Naive B cell (primary cell): Measurements from ENCODE around the gene PSMD4. TPM values are rescaled to one million over a fixed set of nuclear protein-coding genes. Genes with fewer than 3 reads are reported as not detected.
A peak's percentile ranks its signal among the peaks of the same experiment; 100 is the strongest.
"Not testable (repeated sequence)": the region's sequence is repeated elsewhere in the genome, so short reads cannot be mapped to it uniquely, and the experiment has no call there.

Source experiments
- ATAC-seq, 2 donors: fragments of 150-1000 bp; cut with Tn5 transposase; 2 replicates each; pipeline ENCODE4 v1.10.0; 2021; ENCODE audit warnings: low read depth in 2 of 2, mild to moderate bottlenecking in 2 of 2, moderate library complexity in 2 of 2
- DNase-seq: peaks from one replicate; pipeline ENCODE4 v3.0.0; 2022
- H3K27ac Mint-ChIP-seq, 6 donors: one replicate each; pipeline ENCODE4 v1.8.0; 2020 to 2022; ENCODE audit warnings: mild to moderate bottlenecking in 6 of 6, mixed read lengths in 6 of 6, moderate library complexity in 5 of 6, inconsistent platforms in 2 of 6
- H3K27me3 Mint-ChIP-seq, 3 donors: one replicate each; pipeline ENCODE4 v1.8.0; 2021 to 2022; ENCODE audit warnings: mixed read lengths in 3 of 3, mild to moderate bottlenecking in 1 of 3
- H3K36me3 Mint-ChIP-seq, 2 donors: one replicate each; pipeline ENCODE4 v1.8.0; 2020 to 2022; ENCODE audit warnings: mixed read lengths in 2 of 2, inconsistent platforms in 1 of 2, mild to moderate bottlenecking in 1 of 2
- H3K4me1 Mint-ChIP-seq, 3 donors: one replicate each; pipeline ENCODE4 v1.8.0; 2020 to 2022; ENCODE audit warnings: mixed read lengths in 3 of 3, inconsistent platforms in 1 of 3, mild to moderate bottlenecking in 1 of 3, moderate library complexity in 1 of 3
- H3K4me3 Mint-ChIP-seq, 8 donors: one replicate each; pipeline ENCODE4 v1.8.0; 2020 to 2022; ENCODE audit warnings: mild to moderate bottlenecking in 8 of 8, mixed read lengths in 8 of 8, moderate library complexity in 8 of 8, inconsistent platforms in 2 of 8
- H3K9me3 Mint-ChIP-seq, 7 donors: one replicate each; pipeline ENCODE4 v1.8.0; 2020 to 2022; ENCODE audit warnings: mixed read lengths in 7 of 7, mild to moderate bottlenecking in 5 of 7, inconsistent platforms in 2 of 7, moderate library complexity in 1 of 7
- polyA plus RNA-seq, 6 donors: library from polyadenylated mRNA; unstranded; fragments of 300-500 nt; fragmentation: Illumina TruSeq; gene quantifications; one replicate each; pipeline ENCODE4 v1.2.3, GENCODE V29; 2021; ENCODE audit warnings: low read depth in 6 of 6

The PSMD4 gene
- polyA plus RNA-seq, 6 donors from 2014 or later, result 253 to 417 (median 291) TPM

GRCh38 chr1:151246786-151247185 lies 7.7 kb upstream of the PSMD4 start:
- peaks cover 18 to 37% of the 10 kb centered on the region in 2 donors for H3K36me3 Mint-ChIP-seq
- peaks cover 0 to 8% (median 0%) of the 10 kb centered on the region in 3 donors for H3K4me1 Mint-ChIP-seq
- H3K27me3 Mint-ChIP-seq, result no peaks in the 10 kb centered on the region
- H3K9me3 Mint-ChIP-seq, result peaks cover 0 to 1% (median 0%) of the 10 kb centered on the region in 7 donors
- DNase-seq, result no peak
- no peak overlapping the region for H3K4me3 Mint-ChIP-seq
- no peak for ATAC-seq
- peak overlapping the region in 2 of 6 donors; percentile 44 to 71 for H3K27ac Mint-ChIP-seq

GRCh38 chr1:151251656-151252470 lies 2.7 kb upstream of the PSMD4 start:
- peak overlapping the region in 1 of 8 donors; percentile 73 for H3K4me3 Mint-ChIP-seq
- peak overlapping the region in 3 of 6 donors; percentile 9 to 86 (median 57) for H3K27ac Mint-ChIP-seq
- H3K9me3 Mint-ChIP-seq, result peaks cover 0 to 1% (median 0%) of the 10 kb centered on the region in 7 donors
- ATAC-seq (peak; percentile 49 to 60), DNase-seq (peak; percentile 59)
- H3K27me3 Mint-ChIP-seq, result no peaks in the 10 kb centered on the region
- peaks cover 0 to 10% of the 10 kb centered on the region in 2 donors for H3K36me3 Mint-ChIP-seq
- peaks cover 15 to 29% (median 22%) of the 10 kb centered on the region in 3 donors for H3K4me1 Mint-ChIP-seq

- ATAC-seq (no peak), DNase-seq (no peak)
- no peaks in the 10 kb centered on the region for H3K27me3 Mint-ChIP-seq
- peak overlapping the region; percentile 88 to 98 (median 98) for H3K27ac Mint-ChIP-seq
- peaks cover 24 to 45% (median 39%) of the 10 kb centered on the region in 3 donors for H3K4me1 Mint-ChIP-seq
- H3K4me3 Mint-ChIP-seq, result peak overlapping the region; percentile 87 to 99 (median 96)
- no peaks in the 10 kb centered on the region for H3K9me3 Mint-ChIP-seq
- H3K36me3 Mint-ChIP-seq, result no peaks in the 10 kb centered on the region
These were observed 847 bp downstream of the PSMD4 start for GRCh38 chr1:151255381-151255780.

DNA sequence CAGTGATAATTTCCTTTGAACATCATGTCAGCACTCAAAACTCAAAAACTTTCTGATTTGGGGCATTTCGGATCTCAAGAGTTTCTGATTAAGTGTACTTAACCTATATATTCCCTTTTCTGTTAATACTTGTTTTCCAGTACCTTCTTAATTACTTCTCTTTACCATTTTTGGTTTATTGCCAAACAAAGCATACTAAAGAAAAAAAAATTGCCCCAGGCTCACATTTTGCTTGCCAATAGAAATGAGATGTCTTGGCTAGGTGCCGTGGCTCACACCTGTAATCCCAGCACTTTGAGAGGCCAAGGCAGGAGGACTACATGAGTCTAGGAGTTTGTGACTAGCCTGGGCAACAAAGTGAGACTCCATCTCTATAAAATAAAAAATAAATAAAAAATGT lies 4.8 kb downstream of the PSMD4 start:
- peak overlapping the region in 1 of 6 donors; percentile 27 for H3K27ac Mint-ChIP-seq
- H3K9me3 Mint-ChIP-seq, result no peaks in the 10 kb centered on the region
- peak overlapping the region in 1 of 8 donors; percentile 66 for H3K4me3 Mint-ChIP-seq
- H3K36me3 Mint-ChIP-seq, result no peaks in the 10 kb centered on the region
- H3K4me1 Mint-ChIP-seq, result peaks cover 28 to 49% (median 42%) of the 10 kb centered on the region in 3 donors
- no peaks in the 10 kb centered on the region for H3K27me3 Mint-ChIP-seq
- DNase-seq (no peak), ATAC-seq (no peak)

DNA sequence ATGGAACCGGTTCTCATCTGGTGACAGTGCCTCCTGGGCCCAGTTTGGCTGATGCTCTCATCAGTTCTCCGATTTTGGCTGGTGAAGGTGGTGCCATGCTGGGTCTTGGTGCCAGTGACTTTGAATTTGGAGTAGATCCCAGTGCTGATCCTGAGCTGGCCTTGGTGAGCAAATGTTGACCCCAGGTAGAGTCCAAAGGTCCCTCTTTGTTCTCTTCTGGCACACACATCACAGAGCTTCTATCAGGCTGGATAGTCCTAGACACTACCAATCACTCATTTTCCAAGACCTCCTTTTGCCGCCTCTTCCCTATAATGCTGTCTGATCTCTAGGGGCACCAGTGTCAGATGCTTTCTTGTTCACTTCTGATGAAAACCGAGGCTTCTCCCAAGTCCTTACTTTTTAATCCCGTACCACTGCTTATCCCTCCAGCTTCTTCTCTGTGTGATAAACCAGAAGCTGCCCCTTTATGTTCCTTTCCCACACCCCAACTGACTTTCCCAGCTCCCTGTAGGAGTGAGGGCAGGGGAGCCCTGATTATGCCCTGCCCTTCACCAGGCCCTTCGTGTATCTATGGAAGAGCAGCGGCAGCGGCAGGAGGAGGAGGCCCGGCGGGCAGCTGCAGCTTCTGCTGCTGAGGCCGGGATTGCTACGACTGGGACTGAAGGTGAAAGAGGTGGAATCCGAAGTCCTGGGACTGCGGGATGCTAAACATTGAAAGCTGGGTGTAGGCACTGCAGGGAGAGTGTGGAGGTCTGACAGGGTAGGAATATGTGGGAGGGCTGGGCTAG lies 11.1 kb downstream of the PSMD4 start:
- H3K4me1 Mint-ChIP-seq, result peaks cover 19 to 30% (median 19%) of the 10 kb centered on the region in 3 donors
- H3K9me3 Mint-ChIP-seq, result no peaks in the 10 kb centered on the region
- H3K36me3 Mint-ChIP-seq, result peaks cover 0 to 32% of the 10 kb centered on the region in 2 donors
- DNase-seq, result no peak
- no peak for ATAC-seq
- peak overlapping the region in 1 of 8 donors; percentile 65 for H3K4me3 Mint-ChIP-seq
- peak overlapping the region in 5 of 6 donors; percentile 2 to 92 (median 70) for H3K27ac Mint-ChIP-seq
- H3K27me3 Mint-ChIP-seq, result no peaks in the 10 kb centered on the region

GRCh38 chr1:151266315-151266714 lies 11.8 kb downstream of the PSMD4 start:
- ATAC-seq (no peak), DNase-seq (no peak)
- Mint-ChIP-seq H3K4me1 (peaks cover 19 to 30% (median 19%) of the 10 kb centered on the region in 3 donors), H3K27ac (peak overlapping the region in 3 of 6 donors; percentile 28 to 85 (median 70)), H3K4me3 (no peak overlapping the region), H3K9me3 (no peaks in the 10 kb centered on the region), H3K36me3 (peaks cover 0 to 34% of the 10 kb centered on the region in 2 donors), H3K27me3 (no peaks in the 10 kb centered on the region)

DNA sequence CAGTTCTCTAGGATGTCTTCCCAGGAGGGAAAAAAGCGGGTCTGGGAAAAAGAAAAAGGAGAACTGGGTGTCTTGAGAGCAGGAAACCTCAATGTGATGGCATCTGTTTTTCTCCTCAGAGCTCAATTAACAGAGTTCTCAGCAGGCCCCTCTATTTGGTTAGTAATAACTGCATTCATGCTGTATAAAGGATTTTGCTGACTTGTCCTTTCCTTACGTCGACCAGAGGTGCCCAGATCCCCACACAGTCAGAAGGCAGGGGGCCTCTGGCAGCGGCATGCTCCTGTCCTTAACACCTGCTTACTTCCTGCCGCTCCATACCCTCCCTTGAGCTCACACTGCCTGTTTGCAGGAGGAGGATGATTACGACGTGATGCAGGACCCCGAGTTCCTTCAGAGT lies 12.3 kb downstream of the PSMD4 start:
- Mint-ChIP-seq H3K27me3 (no peaks in the 10 kb centered on the region), H3K9me3 (no peaks in the 10 kb centered on the region), H3K4me1 (peaks cover 19 to 27% (median 19%) of the 10 kb centered on the region in 3 donors), H3K36me3 (peaks cover 0 to 38% of the 10 kb centered on the region in 2 donors), H3K4me3 (no peak overlapping the region), H3K27ac (peak overlapping the region in 1 of 6 donors; percentile 28)
- ATAC-seq (no peak), DNase-seq (no peak)

DNA sequence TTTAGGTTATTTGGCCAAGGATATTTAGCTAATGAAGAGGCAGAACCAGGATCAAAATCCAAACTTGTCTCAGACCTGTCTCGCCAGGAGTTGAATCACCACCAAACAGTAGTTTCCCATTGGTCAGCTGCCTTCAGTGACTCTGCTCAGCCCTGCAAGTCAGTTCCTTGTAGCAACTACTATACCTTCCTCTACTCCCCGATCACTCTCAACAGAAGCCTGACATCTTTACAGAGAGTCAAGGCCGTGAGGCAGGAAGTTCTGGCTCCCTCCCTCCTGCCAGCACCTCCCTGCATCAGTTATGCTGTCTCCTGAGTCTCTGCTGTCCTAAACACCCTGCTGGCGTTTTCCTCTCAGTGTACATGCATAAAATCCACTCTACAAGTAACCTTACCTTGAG lies 13.2 kb downstream of the PSMD4 start:
- peak overlapping the region in 1 of 6 donors; percentile 77 for H3K27ac Mint-ChIP-seq
- no peaks in the 10 kb centered on the region for H3K9me3 Mint-ChIP-seq
- H3K27me3 Mint-ChIP-seq, result no peaks in the 10 kb centered on the region
- H3K4me1 Mint-ChIP-seq, result peaks cover 19 to 27% (median 19%) of the 10 kb centered on the region in 3 donors
- no peak overlapping the region for H3K4me3 Mint-ChIP-seq
- DNase-seq (no peak), ATAC-seq (no peak)
- peaks cover 0 to 38% of the 10 kb centered on the region in 2 donors for H3K36me3 Mint-ChIP-seq

GRCh38 chr1:151273924-151274466 lies 19.5 kb downstream of the PSMD4 start:
- Mint-ChIP-seq H3K4me3 (peak overlapping the region in 1 of 8 donors; percentile 70), H3K27me3 (no peaks in the 10 kb centered on the region), H3K36me3 (peaks cover 0 to 12% of the 10 kb centered on the region in 2 donors), H3K9me3 (peaks cover 0 to 5% (median 0%) of the 10 kb centered on the region in 7 donors), H3K27ac (peak overlapping the region in 3 of 6 donors; percentile 8 to 83 (median 20)), H3K4me1 (peaks cover 28 to 40% (median 32%) of the 10 kb centered on the region in 3 donors)
- ATAC-seq, result no peak
- no peak for DNase-seq

DNA sequence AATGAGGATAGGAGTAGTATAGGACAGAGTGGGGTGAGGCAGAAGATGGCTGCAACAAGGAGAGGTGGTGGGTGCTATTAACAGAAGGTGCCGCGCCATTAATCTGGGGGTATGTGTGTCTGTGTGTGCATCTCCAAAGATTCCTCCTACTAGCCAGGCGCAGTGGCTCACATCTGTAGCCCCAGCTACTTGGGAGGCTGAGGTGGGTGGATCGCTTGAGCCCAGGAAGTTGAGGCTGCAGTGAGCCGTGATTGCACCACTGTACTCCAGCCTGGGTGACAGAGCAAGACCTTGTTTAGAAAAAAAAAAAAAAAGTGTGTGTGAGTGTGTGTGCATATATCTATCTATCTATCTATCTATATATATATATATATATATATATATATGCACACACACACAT lies 20.8 kb downstream of the PSMD4 start:
- H3K27me3 Mint-ChIP-seq, ATAC-seq, H3K27ac Mint-ChIP-seq, DNase-seq, H3K9me3 Mint-ChIP-seq, H3K36me3 Mint-ChIP-seq, H3K4me3 Mint-ChIP-seq: not testable (repeated sequence)
- peaks cover 31 to 48% (median 34%) of the 10 kb centered on the region in 3 donors for H3K4me1 Mint-ChIP-seq

- no peaks in the 10 kb centered on the region for H3K36me3 Mint-ChIP-seq
- peak overlapping the region; percentile 17 to 92 (median 72) for H3K27ac Mint-ChIP-seq
- ATAC-seq, result peak in 1 of 2 donors; percentile 6
- H3K27me3 Mint-ChIP-seq, result no peaks in the 10 kb centered on the region
- peaks cover 34 to 57% (median 36%) of the 10 kb centered on the region in 3 donors for H3K4me1 Mint-ChIP-seq
- H3K4me3 Mint-ChIP-seq, result peak overlapping the region; percentile 37 to 82 (median 61)
- peak; percentile 42 for DNase-seq
- H3K9me3 Mint-ChIP-seq, result peaks cover 0 to 5% (median 0%) of the 10 kb centered on the region in 7 donors
These were observed 22.7 kb downstream of the PSMD4 start for GRCh38 chr1:151277249-151277648.

GRCh38 chr1:151281225-151281968 lies 26.9 kb downstream of the PSMD4 start:
- Mint-ChIP-seq H3K36me3 (no peaks in the 10 kb centered on the region), H3K27me3 (no peaks in the 10 kb centered on the region), H3K4me1 (peaks cover 45 to 67% (median 57%) of the 10 kb centered on the region in 3 donors), H3K4me3 (peak overlapping the region; percentile 89 to 100 (median 98)), H3K9me3 (peaks cover 0 to 5% (median 0%) of the 10 kb centered on the region in 7 donors), H3K27ac (peak overlapping the region; percentile 93 to 99 (median 98))
- peak; percentile 11 to 26 for ATAC-seq
- peak; percentile 90 for DNase-seq
